ENCODE results near the gene KCTD18.

- no peak for TF ChIP-seq CTCF (IDR thresholded peaks at IDR 0.05; ENCODE audit: insufficient read depth, low read length)
- no peak for TF ChIP-seq SPI1 (IDR thresholded peaks at IDR 0.05; ENCODE audit: borderline replicate concordance, low read depth)
- no peak for TF ChIP-seq POLR2AphosphoS5 (IDR thresholded peaks at IDR 0.05; ENCODE audit: low read depth)
- TF ChIP-seq REST (IDR thresholded peaks at IDR 0.05; ENCODE audit: insufficient replicate concordance, low read depth), result no peak
- TF ChIP-seq GABPA (IDR thresholded peaks at IDR 0.05; ENCODE audit: low read depth), result no peak
Observed at GRCh38 chr2:200452377-200452776, 57.5 kb downstream of the KCTD18 start.

Data from HL-60 (cell line).